GM04504 (cell line): ENCODE measurements around the gene CLDN22.
"Not testable (repeated sequence)": the region's sequence is repeated elsewhere in the genome, so short reads cannot be mapped to it uniquely, and the experiment has no call there.

Experiments
- DNase-seq: peaks from one replicate; pipeline ENCODE4 v3.0.0-alpha.2; 2012; ENCODE audit warnings: low read depth

Gene CLDN22

GRCh38 chr4:183347146-183347545, 27.1 kb upstream of the CLDN22 start:
- DNase-seq: no peak

GRCh38 chr4:183345261-183345660, 25.2 kb upstream of the CLDN22 start:
- no peak for DNase-seq

- DNase-seq: no peak
Measured at GRCh38 chr4:183344523-183345255, 24.6 kb upstream of the CLDN22 start.

GRCh38 chr4:183343730-183344129, 23.7 kb upstream of the CLDN22 start:
- no peak for DNase-seq

- DNase-seq: no peak
Measured at GRCh38 chr4:183342541-183343533, 22.8 kb upstream of the CLDN22 start.

GRCh38 chr4:183337833-183338232, 17.8 kb upstream of the CLDN22 start:
- DNase-seq: no peak

- DNase-seq: no peak
Measured at GRCh38 chr4:183337349-183337748, 17.3 kb upstream of the CLDN22 start.

GRCh38 chr4:183335369-183335940, 15.4 kb upstream of the CLDN22 start:
- peak; percentile 71 for DNase-seq

- no peak for DNase-seq
Measured at GRCh38 chr4:183333983-183334382, 13.9 kb upstream of the CLDN22 start.

- no peak for DNase-seq
Measured at GRCh38 chr4:183333202-183333601, 13.1 kb upstream of the CLDN22 start.

- no peak for DNase-seq
Measured at GRCh38 chr4:183332447-183332846, 12.4 kb upstream of the CLDN22 start.

GRCh38 chr4:183330841-183331240, 10.8 kb upstream of the CLDN22 start:
- no peak for DNase-seq

- DNase-seq: no peak
Measured at GRCh38 chr4:183329954-183330742, 10.1 kb upstream of the CLDN22 start.

- no peak for DNase-seq
Measured at GRCh38 chr4:183329244-183329643, 9.2 kb upstream of the CLDN22 start.

GRCh38 chr4:183328832-183329231, 8.8 kb upstream of the CLDN22 start:
- DNase-seq: no peak

GRCh38 chr4:183327827-183328226, 7.8 kb upstream of the CLDN22 start:
- no peak for DNase-seq

GRCh38 chr4:183326853-183327252, 6.8 kb upstream of the CLDN22 start:
- DNase-seq: no peak

GRCh38 chr4:183326387-183326786, 6.3 kb upstream of the CLDN22 start:
- DNase-seq: not testable (repeated sequence)

GRCh38 chr4:183324619-183325018, 4.5 kb upstream of the CLDN22 start:
- no peak for DNase-seq

GRCh38 chr4:183324056-183324455, 4.0 kb upstream of the CLDN22 start:
- DNase-seq: not testable (repeated sequence)

GRCh38 chr4:183323295-183323694, 3.2 kb upstream of the CLDN22 start:
- DNase-seq: no peak

GRCh38 chr4:183322326-183322725, 2.2 kb upstream of the CLDN22 start, which contains the start of gene CLDN24:
Gene CLDN24, minus strand, starts transcription at chr4:183322426. Its CDS starts 0 bp downstream, at chr4:183322426.
- DNase-seq: no peak
